K562 (cell line): Measurements from ENCODE around the gene ADIPOR1. TPM values are rescaled to one million over a fixed set of nuclear protein-coding genes. Genes with fewer than 3 reads are reported as not detected.

ENCODE experiments used
- GATA2 ChIP-seq: sonication (generic); formaldehyde crosslinking; IDR thresholded peaks from 2 replicates; pipeline ENCODE4 v1.4.0; 2020; ENCODE audit warnings: mild to moderate bottlenecking, missing genetic modification reagents
- RBM34 ChIP-seq: fragments of 200-400 bp; formaldehyde crosslinking; IDR thresholded peaks from 2 replicates; pipeline ENCODE4 v1.6.1; 2018; ENCODE audit warnings: low read length, borderline replicate concordance; ENCODE audit not compliant: insufficient read depth
- SETDB1 ChIP-seq: IDR thresholded peaks from one replicate; pipeline ENCODE4 v1.6.1; 2012; ENCODE audit warnings: low read length, control low read depth, inconsistent platforms
- TAF15 ChIP-seq: fragments of 200-400 bp; formaldehyde crosslinking; IDR thresholded peaks from 2 replicates; pipeline ENCODE4 v1.6.1; 2017; ENCODE audit warnings: mild to moderate bottlenecking, low read depth, low read length, moderate library complexity
- polyA plus RNA-seq, 8 experiments: library from polyadenylated mRNA; depleted of rRNA in 4 of 8; stranded (reverse) in 5 of 8; unstranded in 3 of 8; fragments of >200 nt; fragmentation: Nextera tagmentation in 2 of 8; fragmentation: Illumina TruSeq in 1 of 8; extraction: Ambion mirVana in 2 of 8; extraction: Trizol in 1 of 8; gene quantifications; 2 replicates each; pipeline versions ENCODE4 v1.2.1 to v1.2.3, GENCODE V29; 2011 to 2014; ENCODE audit warnings: inconsistent platforms in 1 of 8, missing spikeins in 1 of 8
- total RNA-seq, 7 experiments: library from RNA; depleted of rRNA in 6 of 7; stranded (reverse); fragments of >200 nt in 6 of 7; fragmentation: Illumina TruSeq in 2 of 7; extraction: Trizol in 2 of 7; gene quantifications; 2 replicates each; pipeline versions ENCODE4 v1.2.1 to v1.2.3, GENCODE V29; 2011 to 2021; ENCODE audit warnings: low replicate concordance in 1 of 7
- TF ChIP-seq, protein P1 (sequence below), 2 experiments: fragments of 450-650 bp in 1 of 2; sonication (generic) in 1 of 2; formaldehyde crosslinking in 1 of 2; IDR thresholded peaks; 2 replicates each; pipeline versions ENCODE4 v1.7.1 to v1.9.0; 2016 to 2022; ENCODE audit warnings: inconsistent platforms in 1 of 2, mild to moderate bottlenecking in 1 of 2, missing genetic modification reagents in 1 of 2
- TF ChIP-seq, protein P2 (sequence below): fragments of 450-650 bp; formaldehyde crosslinking; IDR thresholded peaks from 2 replicates; pipeline ENCODE4 v1.4.0; 2020; ENCODE audit warnings: mild to moderate bottlenecking, mixed read lengths
- TF ChIP-seq, protein P3 (sequence below): fragments of 250-450 bp; sonication (Bioruptor Pico); IDR thresholded peaks from 2 replicates; pipeline ENCODE4 v1.4.0; 2020
- TF ChIP-seq, protein P4 (sequence below): fragments of 450-650 bp; IDR thresholded peaks from 2 replicates; pipeline ENCODE4 v1.6.1; 2016

Gene ADIPOR1
- total and polyA plus RNA-seq, 9 of the 15 experiments (the other 6 are each of a cell fraction or from before 2014, with no cell fraction given): 29.0 to 217 (median 100) TPM

DNA sequence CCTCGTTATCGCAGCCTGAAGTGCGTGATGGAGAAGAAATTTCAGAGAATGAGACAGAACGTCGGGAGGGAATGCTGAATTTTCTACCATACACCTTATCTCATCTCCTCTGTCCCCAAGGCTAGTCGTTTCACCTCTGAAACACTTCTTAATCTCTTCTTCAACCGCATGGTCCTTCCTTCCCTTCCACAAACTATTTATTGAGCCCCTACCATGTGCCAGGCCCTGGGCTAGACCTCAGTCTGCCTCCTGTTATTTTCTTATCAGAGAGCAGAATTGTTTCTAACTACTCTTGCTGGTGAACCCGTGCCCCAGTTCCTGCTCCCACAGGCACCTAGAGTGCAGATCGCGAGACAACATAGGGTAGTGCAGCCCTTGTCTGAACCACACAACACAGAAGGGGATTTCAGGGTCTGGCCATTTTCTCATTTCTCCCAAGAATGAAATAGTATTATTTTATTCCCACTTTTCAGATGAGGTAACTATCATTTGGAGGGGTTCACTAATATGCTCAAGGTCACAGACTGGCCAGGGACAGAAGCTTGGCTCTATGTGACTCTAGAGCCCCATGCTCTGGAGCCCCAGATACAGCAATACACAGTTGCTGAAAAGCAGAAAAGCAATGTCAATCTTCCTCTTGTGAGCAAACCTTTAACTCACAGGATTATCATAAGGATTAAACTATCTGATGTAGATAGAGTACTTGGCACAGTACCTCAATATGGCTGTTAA is 598 bp upstream of the ADIPOR1 start (continued):
- TF ChIP-seq, protein P1, sequence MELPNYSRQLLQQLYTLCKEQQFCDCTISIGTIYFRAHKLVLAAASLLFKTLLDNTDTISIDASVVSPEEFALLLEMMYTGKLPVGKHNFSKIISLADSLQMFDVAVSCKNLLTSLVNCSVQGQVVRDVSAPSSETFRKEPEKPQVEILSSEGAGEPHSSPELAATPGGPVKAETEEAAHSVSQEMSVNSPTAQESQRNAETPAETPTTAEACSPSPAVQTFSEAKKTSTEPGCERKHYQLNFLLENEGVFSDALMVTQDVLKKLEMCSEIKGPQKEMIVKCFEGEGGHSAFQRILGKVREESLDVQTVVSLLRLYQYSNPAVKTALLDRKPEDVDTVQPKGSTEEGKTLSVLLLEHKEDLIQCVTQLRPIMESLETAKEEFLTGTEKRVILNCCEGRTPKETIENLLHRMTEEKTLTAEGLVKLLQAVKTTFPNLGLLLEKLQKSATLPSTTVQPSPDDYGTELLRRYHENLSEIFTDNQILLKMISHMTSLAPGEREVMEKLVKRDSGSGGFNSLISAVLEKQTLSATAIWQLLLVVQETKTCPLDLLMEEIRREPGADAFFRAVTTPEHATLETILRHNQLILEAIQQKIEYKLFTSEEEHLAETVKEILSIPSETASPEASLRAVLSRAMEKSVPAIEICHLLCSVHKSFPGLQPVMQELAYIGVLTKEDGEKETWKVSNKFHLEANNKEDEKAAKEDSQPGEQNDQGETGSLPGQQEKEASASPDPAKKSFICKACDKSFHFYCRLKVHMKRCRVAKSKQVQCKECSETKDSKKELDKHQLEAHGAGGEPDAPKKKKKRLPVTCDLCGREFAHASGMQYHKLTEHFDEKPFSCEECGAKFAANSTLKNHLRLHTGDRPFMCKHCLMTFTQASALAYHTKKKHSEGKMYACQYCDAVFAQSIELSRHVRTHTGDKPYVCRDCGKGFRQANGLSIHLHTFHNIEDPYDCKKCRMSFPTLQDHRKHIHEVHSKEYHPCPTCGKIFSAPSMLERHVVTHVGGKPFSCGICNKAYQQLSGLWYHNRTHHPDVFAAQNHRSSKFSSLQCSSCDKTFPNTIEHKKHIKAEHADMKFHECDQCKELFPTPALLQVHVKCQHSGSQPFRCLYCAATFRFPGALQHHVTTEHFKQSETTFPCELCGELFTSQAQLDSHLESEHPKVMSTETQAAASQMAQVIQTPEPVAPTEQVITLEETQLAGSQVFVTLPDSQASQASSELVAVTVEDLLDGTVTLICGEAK (IDR thresholded peaks at IDR 0.05): no peak
- TF ChIP-seq, protein P1 (CRISPR knock-in tag; IDR thresholded peaks at IDR 0.05): no peak
- TF ChIP-seq, protein P2, sequence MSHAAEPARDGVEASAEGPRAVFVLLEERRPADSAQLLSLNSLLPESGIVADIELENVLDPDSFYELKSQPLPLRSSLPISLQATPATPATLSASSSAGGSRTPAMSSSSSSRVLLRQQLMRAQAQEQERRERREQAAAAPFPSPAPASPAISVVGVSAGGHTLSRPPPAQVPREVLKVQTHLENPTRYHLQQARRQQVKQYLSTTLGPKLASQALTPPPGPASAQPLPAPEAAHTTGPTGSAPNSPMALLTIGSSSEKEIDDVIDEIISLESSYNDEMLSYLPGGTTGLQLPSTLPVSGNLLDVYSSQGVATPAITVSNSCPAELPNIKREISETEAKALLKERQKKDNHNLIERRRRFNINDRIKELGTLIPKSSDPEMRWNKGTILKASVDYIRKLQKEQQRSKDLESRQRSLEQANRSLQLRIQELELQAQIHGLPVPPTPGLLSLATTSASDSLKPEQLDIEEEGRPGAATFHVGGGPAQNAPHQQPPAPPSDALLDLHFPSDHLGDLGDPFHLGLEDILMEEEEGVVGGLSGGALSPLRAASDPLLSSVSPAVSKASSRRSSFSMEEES (CRISPR knock-in tag): no peak
- TF ChIP-seq TAF15 (no peak), RBM34 (no peak), GATA2 (CRISPR knock-in tag) (peak; percentile 69), SETDB1 (no peak)
- TF ChIP-seq, protein P3, sequence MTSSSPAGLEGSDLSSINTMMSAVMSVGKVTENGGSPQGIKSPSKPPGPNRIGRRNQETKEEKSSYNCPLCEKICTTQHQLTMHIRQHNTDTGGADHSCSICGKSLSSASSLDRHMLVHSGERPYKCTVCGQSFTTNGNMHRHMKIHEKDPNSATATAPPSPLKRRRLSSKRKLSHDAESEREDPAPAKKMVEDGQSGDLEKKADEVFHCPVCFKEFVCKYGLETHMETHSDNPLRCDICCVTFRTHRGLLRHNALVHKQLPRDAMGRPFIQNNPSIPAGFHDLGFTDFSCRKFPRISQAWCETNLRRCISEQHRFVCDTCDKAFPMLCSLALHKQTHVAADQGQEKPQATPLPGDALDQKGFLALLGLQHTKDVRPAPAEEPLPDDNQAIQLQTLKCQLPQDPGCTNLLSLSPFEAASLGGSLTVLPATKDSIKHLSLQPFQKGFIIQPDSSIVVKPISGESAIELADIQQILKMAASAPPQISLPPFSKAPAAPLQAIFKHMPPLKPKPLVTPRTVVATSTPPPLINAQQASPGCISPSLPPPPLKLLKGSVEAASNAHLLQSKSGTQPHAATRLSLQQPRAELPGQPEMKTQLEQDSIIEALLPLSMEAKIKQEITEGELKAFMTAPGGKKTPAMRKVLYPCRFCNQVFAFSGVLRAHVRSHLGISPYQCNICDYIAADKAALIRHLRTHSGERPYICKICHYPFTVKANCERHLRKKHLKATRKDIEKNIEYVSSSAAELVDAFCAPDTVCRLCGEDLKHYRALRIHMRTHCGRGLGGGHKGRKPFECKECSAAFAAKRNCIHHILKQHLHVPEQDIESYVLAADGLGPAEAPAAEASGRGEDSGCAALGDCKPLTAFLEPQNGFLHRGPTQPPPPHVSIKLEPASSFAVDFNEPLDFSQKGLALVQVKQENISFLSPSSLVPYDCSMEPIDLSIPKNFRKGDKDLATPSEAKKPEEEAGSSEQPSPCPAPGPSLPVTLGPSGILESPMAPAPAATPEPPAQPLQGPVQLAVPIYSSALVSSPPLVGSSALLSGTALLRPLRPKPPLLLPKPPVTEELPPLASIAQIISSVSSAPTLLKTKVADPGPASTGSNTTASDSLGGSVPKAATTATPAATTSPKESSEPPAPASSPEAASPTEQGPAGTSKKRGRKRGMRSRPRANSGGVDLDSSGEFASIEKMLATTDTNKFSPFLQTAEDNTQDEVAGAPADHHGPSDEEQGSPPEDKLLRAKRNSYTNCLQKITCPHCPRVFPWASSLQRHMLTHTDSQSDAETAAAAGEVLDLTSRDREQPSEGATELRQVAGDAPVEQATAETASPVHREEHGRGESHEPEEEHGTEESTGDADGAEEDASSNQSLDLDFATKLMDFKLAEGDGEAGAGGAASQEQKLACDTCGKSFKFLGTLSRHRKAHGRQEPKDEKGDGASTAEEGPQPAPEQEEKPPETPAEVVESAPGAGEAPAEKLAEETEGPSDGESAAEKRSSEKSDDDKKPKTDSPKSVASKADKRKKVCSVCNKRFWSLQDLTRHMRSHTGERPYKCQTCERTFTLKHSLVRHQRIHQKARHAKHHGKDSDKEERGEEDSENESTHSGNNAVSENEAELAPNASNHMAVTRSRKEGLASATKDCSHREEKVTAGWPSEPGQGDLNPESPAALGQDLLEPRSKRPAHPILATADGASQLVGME (CRISPR knock-in tag): no peak
- TF ChIP-seq, protein P4, sequence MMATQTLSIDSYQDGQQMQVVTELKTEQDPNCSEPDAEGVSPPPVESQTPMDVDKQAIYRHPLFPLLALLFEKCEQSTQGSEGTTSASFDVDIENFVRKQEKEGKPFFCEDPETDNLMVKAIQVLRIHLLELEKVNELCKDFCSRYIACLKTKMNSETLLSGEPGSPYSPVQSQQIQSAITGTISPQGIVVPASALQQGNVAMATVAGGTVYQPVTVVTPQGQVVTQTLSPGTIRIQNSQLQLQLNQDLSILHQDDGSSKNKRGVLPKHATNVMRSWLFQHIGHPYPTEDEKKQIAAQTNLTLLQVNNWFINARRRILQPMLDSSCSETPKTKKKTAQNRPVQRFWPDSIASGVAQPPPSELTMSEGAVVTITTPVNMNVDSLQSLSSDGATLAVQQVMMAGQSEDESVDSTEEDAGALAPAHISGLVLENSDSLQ: 0 out of 2 replicates have a peak, but pooled peaks have one; percentile 24
